ENCODE measurements around the gene IL2RA. TPM values are rescaled to one million over a fixed set of nuclear protein-coding genes. Genes with fewer than 3 reads are reported as not detected.
"Not testable (repeated sequence)": the region's sequence is repeated elsewhere in the genome, so short reads cannot be mapped to it uniquely, and the experiment has no call there.

IL2RA gene
- polyA plus RNA-seq, 4 donors, result 0.07 TPM; not detected in 3

- no peak for DNase-seq (ENCODE audit: low read depth in 4 of 4, low spot score in 3 of 4)
Measured at GRCh38 chr10:6083523-6084475, 21.6 kb upstream of the IL2RA start.

GRCh38 chr10:6082496-6083395 lies 20.6 kb upstream of the IL2RA start:
- no peak for DNase-seq (ENCODE audit: low read depth in 4 of 4, low spot score in 3 of 4)

GRCh38 chr10:6080417-6080973 lies 18.3 kb upstream of the IL2RA start:
- no peak for DNase-seq (ENCODE audit: low read depth in 4 of 4, low spot score in 3 of 4)

GRCh38 chr10:6079044-6079443 lies 16.9 kb upstream of the IL2RA start:
- DNase-seq (ENCODE audit: low read depth in 4 of 4, low spot score in 3 of 4), result no peak

GRCh38 chr10:6077071-6077675 lies 15.0 kb upstream of the IL2RA start:
- no peak for DNase-seq (ENCODE audit: low read depth in 4 of 4, low spot score in 3 of 4)

- no peak for DNase-seq (ENCODE audit: low read depth in 4 of 4, low spot score in 3 of 4)
Measured at GRCh38 chr10:6074489-6075301, 12.5 kb upstream of the IL2RA start.

- DNase-seq (ENCODE audit: low read depth in 4 of 4, low spot score in 3 of 4), result no peak
Measured at GRCh38 chr10:6072215-6072934, 10.2 kb upstream of the IL2RA start.

- no peak for DNase-seq (ENCODE audit: low read depth in 4 of 4, low spot score in 3 of 4)
Measured at GRCh38 chr10:6071181-6072175, 9.3 kb upstream of the IL2RA start.

GRCh38 chr10:6070660-6071059 lies 8.5 kb upstream of the IL2RA start:
- DNase-seq (ENCODE audit: low read depth in 4 of 4, low spot score in 3 of 4), result no peak

GRCh38 chr10:6069081-6069931 lies 7.1 kb upstream of the IL2RA start:
- no peak for DNase-seq (ENCODE audit: low read depth in 4 of 4, low spot score in 3 of 4)

- no peak for DNase-seq (ENCODE audit: low read depth in 4 of 4, low spot score in 3 of 4)
Measured at GRCh38 chr10:6068422-6068821, 6.3 kb upstream of the IL2RA start.

GRCh38 chr10:6068006-6068405 lies 5.8 kb upstream of the IL2RA start:
- no peak for DNase-seq (ENCODE audit: low read depth in 4 of 4, low spot score in 3 of 4)

- DNase-seq (ENCODE audit: low read depth in 4 of 4, low spot score in 3 of 4), result no peak
Measured at GRCh38 chr10:6067457-6067856, 5.3 kb upstream of the IL2RA start.

GRCh38 chr10:6065835-6066234 lies 3.7 kb upstream of the IL2RA start:
- no peak for DNase-seq (ENCODE audit: low read depth in 4 of 4, low spot score in 3 of 4)

- DNase-seq (ENCODE audit: low read depth in 4 of 4, low spot score in 3 of 4), result no peak
Measured at GRCh38 chr10:6065406-6065805, 3.2 kb upstream of the IL2RA start.

- DNase-seq (ENCODE audit: low read depth in 4 of 4, low spot score in 3 of 4), result not testable (repeated sequence)
Measured at GRCh38 chr10:6064726-6065125, 2.6 kb upstream of the IL2RA start.

- no peak for DNase-seq (ENCODE audit: low read depth in 4 of 4, low spot score in 3 of 4)
Measured at GRCh38 chr10:6064119-6064518, 2.0 kb upstream of the IL2RA start.
